Vagina (tissue), 2 donors: ENCODE data around the gene SRGAP3. TPM values are rescaled to one million over a fixed set of nuclear protein-coding genes. Genes with fewer than 3 reads are reported as not detected.

Source experiments
- DNase-seq, 2 donors: peaks; one replicate each; pipeline ENCODE4 v3.0.0-alpha.2; 2017; ENCODE audit errors: extremely low spot score in 2 of 2
- H3K27ac ChIP-seq: fragments of 200-600 bp; sonication (generic); one replicate; pipeline ENCODE4 v1.5.1; 2019
- H3K27me3 ChIP-seq: fragments of 200-600 bp; sonication (generic); one replicate; pipeline ENCODE4 v1.5.1; 2019
- H3K36me3 ChIP-seq, 2 donors: fragments of 200-600 bp; sonication (generic); one replicate each; pipeline ENCODE4 v1.5.1; 2017 to 2019
- H3K4me1 ChIP-seq: fragments of 200-600 bp; sonication (generic); one replicate; pipeline ENCODE4 v1.5.1; 2019
- H3K4me3 ChIP-seq, 2 donors: fragments of 200-600 bp; sonication (generic); 1 replicate in 1 of 2; 2 replicates in 1 of 2; pipeline ENCODE4 v1.5.1; 2016 to 2019
- H3K9me3 ChIP-seq: fragments of 200-600 bp; sonication (generic); one replicate; pipeline ENCODE4 v1.5.1; 2019
- POLR2A ChIP-seq, 2 donors: fragments of 450-650 bp; IDR thresholded peaks; one replicate each; pipeline ENCODE4 v1.6.1; 2017; ENCODE audit warnings: antibody characterized with exemption in 2 of 2, mild to moderate bottlenecking in 2 of 2, moderate library complexity in 2 of 2
- POLR2AphosphoS5 ChIP-seq, 2 donors: sonication (generic); formaldehyde crosslinking; IDR thresholded peaks; one replicate each; pipeline ENCODE4 v1.9.0; 2017; ENCODE audit warnings: antibody characterized with exemption in 2 of 2, mild to moderate bottlenecking in 2 of 2, low read depth in 1 of 2; ENCODE audit not compliant: insufficient read depth in 1 of 2
- intact Hi-C: fragments of 100-400 bp; cut with DNase I; formaldehyde crosslinking; loops from one replicate; pipeline ENCODE4 v1.15.1; 2023
- total RNA-seq: library from RNA; depleted of rRNA; stranded (reverse); fragments of >200 nt; gene quantifications from one replicate; pipeline ENCODE4 v1.2.3, GENCODE V29; 2016
- TF ChIP-seq, protein P1 (sequence below), 3 experiments: fragments of 450-650 bp in 2 of 3; fragments of 200-600 bp in 1 of 3; sonication (generic) in 1 of 3; IDR thresholded peaks; one replicate each; pipeline ENCODE4 v1.5.1; 2017 to 2019; ENCODE audit warnings: antibody characterized with exemption in 3 of 3, mild to moderate bottlenecking in 2 of 3, moderate library complexity in 2 of 3

SRGAP3 gene
- total RNA-seq, 1 donor from 2014 or later: 20.6 TPM

- TF ChIP-seq POLR2AphosphoS5 (IDR thresholded peaks at IDR 0.05; ENCODE audit: insufficient read depth in 1 of 2, low read depth in 1 of 2) (no peak), POLR2A (IDR thresholded peaks at IDR 0.05) (no peak)
- TF ChIP-seq, protein P1, sequence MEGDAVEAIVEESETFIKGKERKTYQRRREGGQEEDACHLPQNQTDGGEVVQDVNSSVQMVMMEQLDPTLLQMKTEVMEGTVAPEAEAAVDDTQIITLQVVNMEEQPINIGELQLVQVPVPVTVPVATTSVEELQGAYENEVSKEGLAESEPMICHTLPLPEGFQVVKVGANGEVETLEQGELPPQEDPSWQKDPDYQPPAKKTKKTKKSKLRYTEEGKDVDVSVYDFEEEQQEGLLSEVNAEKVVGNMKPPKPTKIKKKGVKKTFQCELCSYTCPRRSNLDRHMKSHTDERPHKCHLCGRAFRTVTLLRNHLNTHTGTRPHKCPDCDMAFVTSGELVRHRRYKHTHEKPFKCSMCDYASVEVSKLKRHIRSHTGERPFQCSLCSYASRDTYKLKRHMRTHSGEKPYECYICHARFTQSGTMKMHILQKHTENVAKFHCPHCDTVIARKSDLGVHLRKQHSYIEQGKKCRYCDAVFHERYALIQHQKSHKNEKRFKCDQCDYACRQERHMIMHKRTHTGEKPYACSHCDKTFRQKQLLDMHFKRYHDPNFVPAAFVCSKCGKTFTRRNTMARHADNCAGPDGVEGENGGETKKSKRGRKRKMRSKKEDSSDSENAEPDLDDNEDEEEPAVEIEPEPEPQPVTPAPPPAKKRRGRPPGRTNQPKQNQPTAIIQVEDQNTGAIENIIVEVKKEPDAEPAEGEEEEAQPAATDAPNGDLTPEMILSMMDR (IDR thresholded peaks at IDR 0.05): no peak
- no peak overlapping the region for H3K4me3 ChIP-seq
- no peaks in the 10 kb centered on the region for H3K27me3 ChIP-seq
- peaks cover 0 to 5% of the 10 kb centered on the region in 2 donors for H3K36me3 ChIP-seq
- no peak overlapping the region for H3K27ac ChIP-seq
- no peaks in the 10 kb centered on the region for H3K9me3 ChIP-seq
- H3K4me1 ChIP-seq: no peaks in the 10 kb centered on the region
- no peak for DNase-seq
- intact Hi-C loops: no loop called here
These were observed 294.3 kb downstream of the SRGAP3 start for GRCh38 chr3:8954938-8955763.

GRCh38 chr3:8953313-8953712 lies 296.1 kb downstream of the SRGAP3 start:
- Histone ChIP-seq H3K27ac (no peak overlapping the region), H3K4me3 (no peak overlapping the region), H3K4me1 (no peaks in the 10 kb centered on the region), H3K27me3 (no peaks in the 10 kb centered on the region), H3K9me3 (no peaks in the 10 kb centered on the region), H3K36me3 (peaks cover 0 to 5% of the 10 kb centered on the region in 2 donors)
- intact Hi-C loops: no loop called here
- TF ChIP-seq, protein P1 (IDR thresholded peaks at IDR 0.05): no peak
- TF ChIP-seq POLR2AphosphoS5 (IDR thresholded peaks at IDR 0.05; ENCODE audit: insufficient read depth in 1 of 2, low read depth in 1 of 2): no peak
- TF ChIP-seq POLR2A (IDR thresholded peaks at IDR 0.05): no peak
- no peak for DNase-seq

DNA sequence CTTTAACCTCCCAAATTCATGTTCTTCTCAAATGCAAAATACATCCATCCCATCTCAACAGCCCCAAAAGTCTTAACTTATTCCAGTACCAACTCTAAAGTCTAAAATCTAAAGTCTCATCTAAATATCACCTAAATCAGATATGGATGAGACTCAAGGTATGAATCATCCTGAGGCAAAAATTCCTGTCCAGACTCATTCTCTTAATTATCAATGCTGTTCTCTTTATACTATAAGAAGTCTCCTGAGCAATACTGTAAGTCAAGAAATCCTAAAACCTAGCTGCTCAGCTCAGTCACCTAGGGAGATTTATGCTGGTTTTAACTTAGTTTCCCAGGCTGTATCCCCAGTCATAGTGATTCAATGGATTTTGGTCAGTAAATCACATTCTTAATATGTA lies 297.3 kb downstream of the SRGAP3 start:
- Histone ChIP-seq H3K27ac (no peak overlapping the region), H3K4me3 (no peak overlapping the region), H3K27me3 (no peaks in the 10 kb centered on the region), H3K9me3 (no peaks in the 10 kb centered on the region), H3K4me1 (no peaks in the 10 kb centered on the region), H3K36me3 (peaks cover 0 to 5% of the 10 kb centered on the region in 2 donors)
- TF ChIP-seq, protein P1 (IDR thresholded peaks at IDR 0.05): no peak
- TF ChIP-seq POLR2A (IDR thresholded peaks at IDR 0.05): no peak
- TF ChIP-seq POLR2AphosphoS5 (IDR thresholded peaks at IDR 0.05; ENCODE audit: insufficient read depth in 1 of 2, low read depth in 1 of 2): no peak
- intact Hi-C loops: no loop called here
- no peak for DNase-seq

GRCh38 chr3:8945890-8946600 lies 303.4 kb downstream of the SRGAP3 start:
- no peak overlapping the region for H3K4me3 ChIP-seq
- no peak for DNase-seq
- H3K27ac ChIP-seq: no peak overlapping the region
- intact Hi-C loops: no loop called here
- no peaks in the 10 kb centered on the region for H3K9me3 ChIP-seq
- H3K27me3 ChIP-seq: no peaks in the 10 kb centered on the region
- H3K36me3 ChIP-seq: peaks cover 0 to 16% of the 10 kb centered on the region in 2 donors
- TF ChIP-seq POLR2A (IDR thresholded peaks at IDR 0.05) (no peak), POLR2AphosphoS5 (IDR thresholded peaks at IDR 0.05; ENCODE audit: insufficient read depth in 1 of 2, low read depth in 1 of 2) (no peak)
- TF ChIP-seq, protein P1 (IDR thresholded peaks at IDR 0.05): no peak
- H3K4me1 ChIP-seq: no peaks in the 10 kb centered on the region
